ENCODE measurements around the gene DIP2C. TPM values are rescaled to one million over a fixed set of nuclear protein-coding genes. Genes with fewer than 3 reads are reported as not detected.

DIP2C gene
- total RNA-seq, 1 donor from 2014 or later = 0.53 TPM

- DNase-seq (ENCODE audit: low read depth) = no peak
- H3K27me3 ChIP-seq (ENCODE audit: control insufficient read depth, insufficient read depth, low read length) = no peaks in the 10 kb centered on the region
- TF ChIP-seq CTCF (IDR thresholded peaks at IDR 0.05; ENCODE audit: insufficient read depth, low read length, severe bottlenecking) = no peak
- no peaks in the 10 kb centered on the region for H3K36me3 ChIP-seq (ENCODE audit: control insufficient read depth, insufficient read depth, low read length)
- no peak overlapping the region for H3K4me3 ChIP-seq (ENCODE audit: low read depth, low read length)
- FAIRE-seq = no peak
Observed at GRCh38 chr10:287814-288213, 401.7 kb downstream of the DIP2C start.

GRCh38 chr10:287026-287709 lies 402.3 kb downstream of the DIP2C start:
- no peak for TF ChIP-seq CTCF (IDR thresholded peaks at IDR 0.05; ENCODE audit: insufficient read depth, low read length, severe bottlenecking)
- FAIRE-seq (no peak), DNase-seq (ENCODE audit: low read depth) (no peak)
- no peaks in the 10 kb centered on the region for H3K27me3 ChIP-seq (ENCODE audit: control insufficient read depth, insufficient read depth, low read length)
- H3K4me3 ChIP-seq (ENCODE audit: low read depth, low read length) = no peak overlapping the region
- H3K36me3 ChIP-seq (ENCODE audit: control insufficient read depth, insufficient read depth, low read length) = no peaks in the 10 kb centered on the region

- DNase-seq (ENCODE audit: low read depth) (peak; percentile 39), FAIRE-seq (no peak)
- no peak for TF ChIP-seq CTCF (IDR thresholded peaks at IDR 0.05; ENCODE audit: insufficient read depth, low read length, severe bottlenecking)
- H3K27me3 ChIP-seq (ENCODE audit: control insufficient read depth, insufficient read depth, low read length) = no peaks in the 10 kb centered on the region
- no peak overlapping the region for H3K4me3 ChIP-seq (ENCODE audit: low read depth, low read length)
- no peaks in the 10 kb centered on the region for H3K36me3 ChIP-seq (ENCODE audit: control insufficient read depth, insufficient read depth, low read length)
Observed at GRCh38 chr10:285216-285615, 404.3 kb downstream of the DIP2C start.

GRCh38 chr10:283916-284356 lies 405.5 kb downstream of the DIP2C start:
- TF ChIP-seq CTCF (IDR thresholded peaks at IDR 0.05; ENCODE audit: insufficient read depth, low read length, severe bottlenecking) = no peak
- Histone ChIP-seq H3K4me3 (ENCODE audit: low read depth, low read length) (no peak overlapping the region), H3K36me3 (ENCODE audit: control insufficient read depth, insufficient read depth, low read length) (no peaks in the 10 kb centered on the region), H3K27me3 (ENCODE audit: control insufficient read depth, insufficient read depth, low read length) (no peaks in the 10 kb centered on the region)
- DNase-seq (ENCODE audit: low read depth) (no peak), FAIRE-seq (no peak)

GRCh38 chr10:283140-283479 lies 406.4 kb downstream of the DIP2C start:
- H3K4me3 ChIP-seq (ENCODE audit: low read depth, low read length) = no peak overlapping the region
- DNase-seq (ENCODE audit: low read depth) (no peak), FAIRE-seq (no peak)
- TF ChIP-seq CTCF (IDR thresholded peaks at IDR 0.05; ENCODE audit: insufficient read depth, low read length, severe bottlenecking) = no peak
- H3K27me3 ChIP-seq (ENCODE audit: control insufficient read depth, insufficient read depth, low read length) = no peaks in the 10 kb centered on the region
- H3K36me3 ChIP-seq (ENCODE audit: control insufficient read depth, insufficient read depth, low read length) = no peaks in the 10 kb centered on the region

All from bronchial epithelial cell (primary cell).